WTC11 (cell line): ENCODE results near the gene SULT2A1. TPM values are rescaled to one million over a fixed set of nuclear protein-coding genes. Genes with fewer than 3 reads are reported as not detected.

Experiments used
- ATAC-seq: fragments of 200-7000 bp; cut with Tn5 transposase; 2 replicates; pipeline ENCODE4 v1.10.0; 2021; ENCODE audit warnings: mild to moderate bottlenecking, moderate library complexity
- CTCF ChIA-PET: fragments of 300-600 bp; sonication (Branson Sonifier 250); formaldehyde crosslinking; loops from one replicate; lab custom pipeline; 2021; ENCODE audit warnings: antibody characterized with exemption; lab: Charles Lee
- POLR2A ChIA-PET: fragments of 350-600 bp; sonication (Branson Sonifier 250); formaldehyde crosslinking; loops from one replicate; lab custom pipeline; 2021; ENCODE audit warnings: antibody characterized with exemption; lab: Charles Lee
- DNase-seq: peaks from one replicate; pipeline ENCODE4 v3.0.0; 2021; ENCODE audit warnings: low spot score
- H3K27ac Mint-ChIP-seq: 2 replicates; pipeline ENCODE4 v1.8.0; 2021; ENCODE audit warnings: mixed read lengths
- H3K27me3 Mint-ChIP-seq: 2 replicates; pipeline ENCODE4 v1.8.0; 2021; ENCODE audit warnings: low read depth, mild to moderate bottlenecking, moderate library complexity, mixed read lengths
- H3K36me3 Mint-ChIP-seq: 2 replicates; pipeline ENCODE4 v1.8.0; 2021; ENCODE audit warnings: mixed read lengths
- H3K4me1 Mint-ChIP-seq: 2 replicates; pipeline ENCODE4 v1.8.0; 2022; ENCODE audit warnings: mixed read lengths
- H3K4me3 Mint-ChIP-seq: 2 replicates; pipeline ENCODE4 v1.8.0; 2021; ENCODE audit warnings: mild to moderate bottlenecking, moderate library complexity, mixed read lengths
- H3K9me3 Mint-ChIP-seq: 2 replicates; pipeline ENCODE4 v1.8.0; 2021; ENCODE audit warnings: mixed read lengths
- AFF4 ChIP-seq: sonication (generic); formaldehyde crosslinking; IDR thresholded peaks from 2 replicates; pipeline ENCODE4 v1.8.1; 2023; ENCODE audit warnings: mild to moderate bottlenecking, missing genetic modification reagents, borderline replicate concordance
- ARID4B ChIP-seq: sonication (generic); formaldehyde crosslinking; IDR thresholded peaks from 2 replicates; pipeline ENCODE4 v1.8.0; 2023; ENCODE audit warnings: missing genetic modification reagents, mild to moderate bottlenecking, borderline replicate concordance
- ATF6 ChIP-seq: sonication (generic); formaldehyde crosslinking; IDR thresholded peaks from 2 replicates; pipeline ENCODE4 v1.8.1; 2023; ENCODE audit warnings: mild to moderate bottlenecking, missing genetic modification reagents
- CREB1 ChIP-seq: sonication (generic); formaldehyde crosslinking; IDR thresholded peaks from 2 replicates; pipeline ENCODE4 v1.8.0; 2023; ENCODE audit warnings: mild to moderate bottlenecking, missing genetic modification reagents
- E2F4 ChIP-seq: sonication (generic); formaldehyde crosslinking; IDR thresholded peaks from 2 replicates; pipeline ENCODE4 v1.8.1; 2022; ENCODE audit warnings: low read depth, mild to moderate bottlenecking, moderate library complexity, missing genetic modification reagents, borderline replicate concordance
- ESRRA ChIP-seq: sonication (generic); formaldehyde crosslinking; IDR thresholded peaks from 2 replicates; pipeline ENCODE4 v1.8.1; 2022; ENCODE audit warnings: mild to moderate bottlenecking, missing genetic modification reagents, borderline replicate concordance
- ETV6 ChIP-seq: sonication (generic); formaldehyde crosslinking; IDR thresholded peaks from 2 replicates; pipeline ENCODE4 v1.8.1; 2022; ENCODE audit warnings: mild to moderate bottlenecking, missing genetic modification reagents
- FOXP1 ChIP-seq: sonication (generic); formaldehyde crosslinking; IDR thresholded peaks from 2 replicates; pipeline ENCODE4 v1.8.0; 2022; ENCODE audit warnings: missing genetic modification reagents, mild to moderate bottlenecking, moderate library complexity, borderline replicate concordance
- NFE2L1 ChIP-seq: sonication (generic); formaldehyde crosslinking; IDR thresholded peaks from 2 replicates; pipeline ENCODE4 v1.8.1; 2023; ENCODE audit warnings: missing genetic modification reagents
- NFYB ChIP-seq: sonication (generic); formaldehyde crosslinking; conservative IDR thresholded peaks from 2 replicates; pipeline ENCODE4 v1.8.0; 2022; ENCODE audit warnings: low read depth, missing genetic modification reagents
- NR3C1 ChIP-seq: sonication (generic); formaldehyde crosslinking; conservative IDR thresholded peaks from 2 replicates; pipeline ENCODE4 v1.8.1; 2023; ENCODE audit warnings: low read depth, mild to moderate bottlenecking, missing genetic modification reagents
- PREB ChIP-seq: sonication (generic); formaldehyde crosslinking; IDR thresholded peaks from 2 replicates; pipeline ENCODE4 v1.8.1; 2022; ENCODE audit warnings: mild to moderate bottlenecking, missing genetic modification reagents, moderate library complexity, borderline replicate concordance
- SP1 ChIP-seq: sonication (generic); formaldehyde crosslinking; conservative IDR thresholded peaks from 2 replicates; pipeline ENCODE4 v1.8.1; 2022; ENCODE audit warnings: missing genetic modification reagents
- USF1 ChIP-seq: sonication (generic); formaldehyde crosslinking; IDR thresholded peaks from 2 replicates; pipeline ENCODE4 v1.8.0; 2022; ENCODE audit warnings: mild to moderate bottlenecking, missing genetic modification reagents
- ZMAT4 ChIP-seq: fragments of 250-450 bp; sonication (Bioruptor Pico); IDR thresholded peaks from 2 replicates; pipeline ENCODE4 v1.9.0; 2021; ENCODE audit warnings: mild to moderate bottlenecking
- ZNF317 ChIP-seq: sonication (generic); formaldehyde crosslinking; IDR thresholded peaks from 2 replicates; pipeline ENCODE4 v1.8.1; 2023; ENCODE audit warnings: low read depth, mild to moderate bottlenecking, moderate library complexity, missing genetic modification reagents, borderline replicate concordance
- ZNF396 ChIP-seq: fragments of 250-450 bp; sonication (Bioruptor Pico); IDR thresholded peaks from 2 replicates; pipeline ENCODE4 v1.8.0; 2021; ENCODE audit warnings: mild to moderate bottlenecking, moderate library complexity, borderline replicate concordance
- ZNF512 ChIP-seq: sonication (generic); formaldehyde crosslinking; IDR thresholded peaks from 2 replicates; pipeline ENCODE4 v1.8.1; 2022; ENCODE audit warnings: missing genetic modification reagents, borderline replicate concordance
- total RNA-seq: library from RNA; stranded (reverse); gene quantifications from 3 replicates; pipeline ENCODE4 v1.2.3, GENCODE V29; 2021

SULT2A1 gene
- total RNA-seq, 1 experiment from 2014 or later = 0.31 TPM

- POLR2A ChIA-PET = no interaction called here
- no peak for DNase-seq
- H3K36me3 Mint-ChIP-seq = peaks cover 16% of the 10 kb centered on the region
- H3K9me3 Mint-ChIP-seq = peaks cover 13% of the 10 kb centered on the region
- no peak for ATAC-seq
- no peaks in the 10 kb centered on the region for H3K27me3 Mint-ChIP-seq
- no peak overlapping the region for H3K27ac Mint-ChIP-seq
- H3K4me1 Mint-ChIP-seq = no peaks in the 10 kb centered on the region; the same call in 1 of the 2 replicates
- no peak for TF ChIP-seq ETV6 (CRISPR knock-in tag)
- TF ChIP-seq NR3C1 (CRISPR knock-in tag) = no peak
- no peak for TF ChIP-seq ZNF317 (CRISPR knock-in tag)
- TF ChIP-seq E2F4 (CRISPR knock-in tag) = no peak
- TF ChIP-seq ARID4B = no peak
- no peak for TF ChIP-seq FOXP1 (CRISPR knock-in tag)
- no peak for TF ChIP-seq NFYB (CRISPR knock-in tag)
- no peak for TF ChIP-seq ZMAT4 (CRISPR knock-in tag)
- no peak for TF ChIP-seq ATF6
- TF ChIP-seq ZNF396 = no peak
- TF ChIP-seq NFE2L1 (CRISPR knock-in tag) = no peak
- CTCF ChIA-PET = interaction anchor here (0.9 to 1.9 kb wide), 2 partner anchors 22 to 42 kb away, joined by 3 to 11 read pairs; no protein-coding TSS in a partner anchor
- no peak overlapping the region for H3K4me3 Mint-ChIP-seq
Observed at GRCh38 chr19:47890865-47891621, 4.9 kb upstream of the SULT2A1 start.

GRCh38 chr19:47885067-47885463 lies 1.1 kb downstream of the SULT2A1 start:
- H3K27me3 Mint-ChIP-seq = no peaks in the 10 kb centered on the region
- POLR2A ChIA-PET = no interaction called here
- DNase-seq (no peak), ATAC-seq (no peak)
- no peak overlapping the region for H3K27ac Mint-ChIP-seq
- no peaks in the 10 kb centered on the region for H3K9me3 Mint-ChIP-seq
- CTCF ChIA-PET = interaction anchor here (0.6 to 2.7 kb wide), 2 partner anchors 16 to 849 kb away, joined by 3 to 8 read pairs; no protein-coding TSS in a partner anchor
- H3K36me3 Mint-ChIP-seq = no peaks in the 10 kb centered on the region
- H3K4me3 Mint-ChIP-seq = no peak overlapping the region
- peaks cover 6% of the 10 kb centered on the region; the same call in 1 of the 2 replicates for H3K4me1 Mint-ChIP-seq
- no peak for TF ChIP-seq ZNF512 (CRISPR knock-in tag)
- no peak for TF ChIP-seq ETV6 (CRISPR knock-in tag)
- TF ChIP-seq CREB1 = no peak
- TF ChIP-seq AFF4 (CRISPR knock-in tag) = no peak
- no peak for TF ChIP-seq SP1 (CRISPR knock-in tag)
- TF ChIP-seq ESRRA (CRISPR knock-in tag) = no peak
- TF ChIP-seq PREB (CRISPR knock-in tag) = no peak
- TF ChIP-seq USF1 (CRISPR knock-in tag) = no peak
